Measurements from ENCODE around the gene ALLC.
A peak's percentile ranks its signal among the peaks of the same experiment; 100 is the strongest.

The ALLC gene

DNA sequence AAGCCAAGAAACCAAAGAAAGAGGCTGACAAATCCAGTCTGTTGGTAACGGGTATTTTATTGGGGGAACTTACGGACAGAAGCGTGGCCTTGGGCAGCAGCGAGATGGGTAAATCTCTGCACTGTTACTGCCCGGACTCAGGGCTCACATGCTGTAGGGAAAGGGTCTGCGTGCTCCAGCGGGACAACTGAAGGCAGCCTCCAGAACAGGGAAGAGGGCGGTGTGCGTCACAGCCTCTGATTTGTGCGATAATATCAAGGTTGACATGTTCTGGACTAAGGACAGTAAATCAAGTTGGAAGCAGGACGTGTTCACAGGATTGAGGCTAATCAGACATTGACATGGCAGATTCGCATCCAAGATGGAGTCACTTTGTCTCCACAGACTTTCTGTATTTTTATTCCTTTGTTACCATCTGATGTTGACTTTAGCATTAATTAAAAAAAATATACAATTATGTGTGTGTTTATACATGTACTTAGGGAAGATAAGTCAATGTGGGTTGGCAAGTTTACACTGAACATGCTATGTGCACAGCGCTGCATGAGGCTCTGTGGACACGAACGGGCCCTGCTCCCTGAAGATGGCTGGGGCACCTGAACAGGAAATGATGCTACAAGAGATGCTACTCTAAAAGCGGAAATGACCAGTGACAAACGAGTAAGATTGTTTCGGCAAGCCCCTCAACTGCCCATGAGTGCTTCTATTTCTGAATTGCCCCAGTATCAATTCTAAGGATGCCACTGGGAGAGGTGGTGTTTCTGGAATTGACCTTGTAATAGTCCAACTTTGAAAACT is 22.7 kb downstream of the ALLC start:
- no peak for DNase-seq

DNA sequence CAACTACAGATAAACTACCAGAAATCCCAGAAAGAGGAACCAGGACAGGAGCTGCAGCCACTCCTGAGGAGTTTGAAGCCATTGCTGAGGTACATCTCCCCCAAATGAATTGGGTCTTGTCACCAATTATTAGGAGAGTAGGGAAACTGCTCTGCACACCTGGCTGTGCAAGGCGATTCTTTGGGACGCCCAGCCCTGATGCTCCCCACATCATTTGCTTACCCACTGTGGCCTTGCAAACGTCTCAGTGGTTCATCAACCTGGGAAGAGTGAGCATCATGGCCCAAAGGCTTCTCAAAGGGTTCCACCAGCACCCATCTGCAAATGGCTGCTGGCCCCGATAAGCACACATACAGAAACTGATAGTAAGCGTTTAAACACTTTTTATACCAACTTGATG is 23.6 kb downstream of the ALLC start:
- DNase-seq: no peak

DNA sequence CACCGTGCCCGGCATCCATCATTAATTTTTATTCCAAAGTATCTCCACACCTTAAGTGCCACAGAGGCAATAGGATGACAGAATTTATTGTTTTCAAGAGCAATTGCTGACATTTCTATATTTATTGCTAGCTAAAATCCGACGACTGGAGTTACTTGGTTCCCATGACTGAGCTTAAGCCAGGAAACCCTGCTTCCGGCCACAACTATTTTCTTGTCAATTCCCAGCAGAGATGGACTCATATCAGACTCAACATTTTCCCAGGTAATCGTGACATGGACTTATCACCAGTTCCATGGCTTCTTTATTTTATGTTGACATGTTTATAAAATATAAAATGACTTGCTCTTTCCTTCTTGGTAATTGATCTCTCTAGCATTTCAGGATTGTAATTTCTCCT is 24.8 kb downstream of the ALLC start:
- DNase-seq: no peak

DNA sequence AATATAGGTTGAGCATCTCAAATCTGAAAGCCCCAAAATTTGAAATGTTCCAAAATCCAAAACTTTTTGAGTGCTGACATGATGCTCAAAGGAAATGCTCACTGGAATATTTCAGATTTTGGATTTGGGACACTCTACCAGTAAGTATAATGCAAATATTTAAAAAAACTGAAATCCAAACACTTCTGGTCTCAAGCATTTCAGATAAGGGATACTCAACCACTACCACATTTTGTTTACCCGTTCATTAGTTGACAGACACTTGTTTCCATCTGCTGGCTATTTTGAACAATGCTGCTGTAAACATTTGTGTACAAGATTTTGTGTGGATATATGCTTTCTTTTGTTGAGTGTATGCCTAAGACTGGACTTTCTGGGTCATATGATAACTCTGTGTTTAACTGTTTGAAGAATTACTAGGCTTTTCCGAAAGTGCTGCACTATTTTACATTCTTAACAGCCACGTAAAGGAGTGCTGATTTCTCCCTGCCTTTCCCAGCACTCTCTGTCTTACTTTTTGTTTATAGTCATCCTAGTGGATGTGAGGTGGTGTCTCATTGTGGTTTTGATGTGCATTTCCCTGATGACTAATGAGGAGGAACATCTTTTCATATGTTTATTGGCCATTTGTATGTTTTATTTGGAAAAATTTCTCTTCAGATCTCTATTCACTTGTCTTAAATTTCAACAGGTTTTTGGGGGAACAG is 25.9 kb downstream of the ALLC start:
- DNase-seq: no peak

DNA sequence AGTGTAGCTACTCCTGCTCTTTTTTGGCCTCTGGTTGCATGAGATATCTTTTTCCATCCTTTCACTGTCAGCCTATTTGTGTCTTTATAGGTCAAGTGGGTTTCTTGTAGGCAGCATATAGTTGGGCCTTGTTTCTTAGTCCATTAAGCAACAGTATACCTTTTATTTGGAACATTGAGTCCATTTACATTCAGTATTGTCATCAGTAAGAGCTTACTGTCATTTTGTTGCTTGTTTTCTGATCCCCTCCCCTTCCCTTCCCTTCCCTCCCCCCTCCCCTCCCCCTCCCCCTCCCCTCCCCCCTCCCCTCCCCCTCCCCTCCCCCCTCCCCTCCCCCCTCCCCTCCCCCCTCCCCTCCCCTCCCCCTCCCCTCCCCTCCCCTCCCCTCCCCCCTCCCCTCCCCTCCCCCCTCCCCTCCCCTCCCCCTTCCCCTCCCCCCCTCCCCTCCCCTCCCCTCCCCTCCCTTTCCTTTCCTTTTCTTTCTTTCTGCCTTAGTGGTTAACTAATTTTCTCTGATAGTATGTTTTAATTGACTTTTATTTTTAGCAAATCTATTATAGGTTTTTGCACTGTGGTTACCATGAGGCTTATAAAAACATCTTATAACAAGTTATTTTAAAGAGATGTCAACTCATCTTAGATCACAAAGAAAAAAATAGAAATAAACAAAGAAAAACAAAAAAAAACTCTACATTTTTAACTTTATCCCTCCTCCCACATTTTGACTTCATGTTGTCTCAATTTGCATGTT is 32.2 kb downstream of the ALLC start:
- DNase-seq: peak; percentile 6

DNA sequence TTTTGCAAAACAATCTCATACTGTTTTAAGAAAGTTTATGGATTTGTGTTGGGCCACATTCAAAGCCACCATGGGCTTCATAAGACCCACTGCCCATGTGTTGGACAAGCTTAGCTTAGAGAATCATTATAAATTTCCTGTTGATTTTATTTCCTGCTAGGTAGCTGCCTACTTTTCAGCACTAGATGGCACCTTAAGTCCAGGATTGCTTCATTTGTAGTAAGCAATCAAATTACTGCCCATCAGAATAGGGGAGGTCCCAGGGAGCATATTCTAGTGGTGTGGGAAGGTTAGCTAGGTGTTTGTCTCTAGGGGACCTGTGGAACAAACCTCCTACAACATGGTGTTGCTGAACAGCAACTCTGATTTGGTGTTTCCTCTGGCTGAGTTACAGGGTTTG is 34.4 kb downstream of the ALLC start:
- DNase-seq: peak; percentile 43

DNA sequence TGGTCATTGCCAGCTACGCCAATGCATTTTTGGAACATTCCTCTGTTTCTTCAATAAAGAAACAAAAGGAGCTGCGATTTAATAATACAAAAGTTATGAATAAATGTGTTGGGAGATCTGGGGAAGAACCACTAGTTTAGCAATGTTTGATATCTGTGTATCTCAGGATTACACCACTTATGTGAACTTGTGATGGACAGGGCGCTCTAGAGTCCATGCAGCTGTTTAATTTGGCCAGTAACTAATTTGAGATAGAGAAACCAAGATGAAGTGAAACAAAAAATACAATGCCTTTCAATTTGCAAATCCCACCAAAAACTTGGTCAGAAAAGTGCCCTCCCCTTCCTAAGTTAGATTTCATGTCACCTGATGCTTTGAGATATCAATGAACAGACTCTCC is 38.5 kb downstream of the ALLC start:
- DNase-seq: no peak

DNA sequence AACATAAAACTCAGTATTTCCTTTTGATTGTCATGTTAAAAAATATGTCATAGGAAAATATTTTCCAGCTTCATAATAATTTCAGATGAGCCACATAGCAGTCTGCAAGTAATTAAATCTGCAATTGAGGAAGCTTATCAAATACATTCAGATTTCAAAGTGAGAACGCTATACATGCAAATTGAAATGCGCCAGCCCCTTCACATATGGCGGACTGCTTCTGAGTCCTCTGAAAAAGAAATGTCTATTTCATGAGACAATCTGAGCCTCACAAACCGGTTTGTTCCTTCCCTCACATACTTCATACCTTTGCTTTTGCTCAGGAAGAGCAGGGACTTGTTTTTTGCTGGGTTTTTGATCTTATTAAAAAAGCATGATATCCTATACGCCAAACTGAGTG is 43.1 kb downstream of the ALLC start:
- DNase-seq: no peak

DNA sequence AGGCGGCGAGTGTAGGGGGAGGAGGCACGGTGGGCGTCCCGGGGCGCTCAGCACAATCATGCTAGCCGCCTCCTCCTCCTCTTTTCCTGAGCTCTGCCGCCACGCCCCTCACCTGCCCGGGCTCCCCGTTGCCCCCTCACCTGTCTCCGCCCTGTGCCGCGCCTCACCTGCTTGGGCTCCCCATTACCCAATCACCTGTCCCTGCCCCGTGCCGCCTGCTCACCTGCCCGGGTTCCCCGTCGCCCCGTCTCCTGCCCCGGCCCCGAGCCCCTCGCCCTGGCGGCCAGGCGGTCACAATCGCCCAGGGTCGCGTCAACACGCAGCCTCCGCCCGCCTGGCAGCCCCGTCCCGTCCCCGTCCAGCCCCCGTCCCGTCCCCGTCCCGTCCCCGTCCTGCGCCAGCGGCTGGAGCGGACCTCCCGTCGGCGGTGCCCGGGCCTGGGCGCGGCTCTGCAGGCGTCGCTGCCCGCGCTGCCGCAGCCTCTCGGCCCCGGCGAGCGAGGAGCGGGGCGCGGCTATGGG is 45.3 kb downstream of the ALLC start, which contains the start of gene DCDC2C:
DCDC2C (plus strand) TSS at position 340 of the 521 bp plus-strand sequence; CDS start at position 517, 177 bp downstream.
- no peak for DNase-seq

DNA sequence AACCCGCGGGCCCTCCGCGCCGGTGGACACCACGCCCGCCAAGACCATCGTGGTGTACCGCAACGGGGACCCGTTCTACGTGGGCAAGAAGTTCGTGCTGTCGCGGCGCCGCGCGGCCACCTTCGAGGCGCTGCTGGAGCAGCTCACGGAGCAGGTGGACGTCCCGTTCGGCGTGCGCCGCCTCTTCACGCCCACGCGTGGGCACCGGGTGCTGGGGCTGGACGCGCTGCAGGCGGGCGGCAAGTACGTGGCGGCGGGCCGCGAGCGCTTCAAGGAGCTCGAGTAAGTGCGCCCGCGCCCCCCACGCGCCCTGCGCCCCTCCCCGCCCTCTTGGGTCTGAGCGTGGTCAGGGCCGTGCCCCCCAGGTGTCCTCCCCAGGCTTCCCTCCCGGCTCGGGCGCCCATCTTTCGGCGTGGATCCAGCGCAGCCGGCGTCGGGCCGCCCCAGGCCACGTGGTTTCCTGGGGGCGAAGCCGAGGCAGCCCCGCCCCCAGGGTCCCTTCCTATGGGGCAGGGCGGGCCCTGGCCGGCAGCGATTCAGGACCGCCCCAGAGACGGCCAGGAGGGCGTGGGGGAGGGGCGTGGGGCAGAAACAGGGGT is 45.9 kb downstream of the ALLC start:
- DNase-seq: no peak

DNA sequence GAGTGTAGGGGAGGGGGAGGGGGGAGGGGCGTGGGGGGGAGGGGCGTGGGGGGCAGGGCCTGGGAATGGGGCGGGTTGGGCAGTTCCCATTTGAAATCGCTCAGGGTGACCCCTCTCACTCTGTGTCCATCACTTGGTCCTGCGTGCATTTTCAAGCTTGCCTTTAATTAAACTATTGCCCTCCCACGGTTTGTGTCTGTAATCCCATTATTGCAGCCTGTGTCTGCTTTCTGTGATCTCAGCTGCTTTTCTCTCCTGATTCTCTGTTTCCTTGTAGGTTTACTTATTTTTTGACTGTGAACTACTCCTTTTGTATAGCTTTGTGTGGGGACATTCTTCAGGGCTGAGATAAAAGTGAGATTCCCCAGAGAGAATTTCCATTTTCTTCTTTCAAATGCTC is 46.7 kb downstream of the ALLC start:
- DNase-seq: no peak

DNA sequence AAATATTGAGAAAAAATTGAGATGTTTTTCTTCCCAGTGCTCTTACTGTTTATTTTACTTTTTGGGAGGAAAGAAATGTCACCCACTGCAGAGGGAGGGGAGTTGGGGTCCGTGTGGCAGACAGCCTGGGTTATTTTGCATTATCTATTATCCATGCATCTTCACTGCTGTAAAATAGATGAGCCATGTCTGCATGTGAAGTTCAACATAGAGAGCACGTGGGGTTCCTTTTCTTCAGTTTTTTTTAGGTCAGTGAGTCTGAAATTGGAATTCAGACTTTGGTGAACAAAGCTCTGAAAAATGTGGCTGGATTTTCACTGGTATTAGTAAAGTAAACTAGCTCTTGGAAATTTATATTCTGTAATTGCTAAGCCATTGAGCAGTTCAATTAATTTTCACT is 47.8 kb downstream of the ALLC start:
- DNase-seq: no peak

DNA sequence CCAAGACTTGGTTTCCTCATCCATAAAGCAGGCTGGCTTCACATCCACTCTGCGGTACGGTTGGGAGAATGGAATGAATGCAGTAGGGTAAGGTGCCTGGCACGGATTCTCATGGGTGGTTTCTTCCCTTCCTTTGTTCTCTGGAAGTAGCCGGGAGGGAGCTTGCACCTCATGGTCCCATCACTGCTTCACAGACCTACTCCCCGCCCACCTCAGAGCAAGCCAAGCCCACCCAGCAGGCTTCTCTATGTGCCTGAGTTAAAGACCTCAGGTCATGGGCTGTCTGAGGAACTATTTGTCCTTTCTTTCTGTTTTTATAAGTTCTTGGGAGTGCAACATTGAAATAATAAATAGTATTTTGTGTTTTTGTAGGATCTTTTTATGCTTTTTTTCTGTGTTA is 48.9 kb downstream of the ALLC start:
- DNase-seq: no peak

DNA sequence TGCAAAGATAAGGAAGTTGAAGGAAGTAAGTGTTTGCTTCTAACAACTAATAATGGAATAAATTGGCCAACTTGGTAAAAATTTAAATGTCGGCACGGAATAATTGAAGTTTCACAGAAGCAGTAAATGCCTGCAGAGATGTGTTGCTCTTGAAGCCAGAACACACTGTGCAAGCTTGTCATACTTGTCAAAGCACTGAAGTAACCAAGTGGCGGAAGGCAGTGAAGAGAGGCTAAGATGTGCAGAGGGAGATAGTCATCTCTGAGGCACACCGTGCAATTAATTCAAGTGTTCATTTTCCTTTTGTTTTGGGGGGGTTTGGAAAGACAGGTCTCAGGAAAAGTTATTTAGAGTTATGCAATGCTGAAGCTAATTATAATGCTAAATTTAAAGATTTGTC is 50.6 kb downstream of the ALLC start:
- DNase-seq: no peak

DNA sequence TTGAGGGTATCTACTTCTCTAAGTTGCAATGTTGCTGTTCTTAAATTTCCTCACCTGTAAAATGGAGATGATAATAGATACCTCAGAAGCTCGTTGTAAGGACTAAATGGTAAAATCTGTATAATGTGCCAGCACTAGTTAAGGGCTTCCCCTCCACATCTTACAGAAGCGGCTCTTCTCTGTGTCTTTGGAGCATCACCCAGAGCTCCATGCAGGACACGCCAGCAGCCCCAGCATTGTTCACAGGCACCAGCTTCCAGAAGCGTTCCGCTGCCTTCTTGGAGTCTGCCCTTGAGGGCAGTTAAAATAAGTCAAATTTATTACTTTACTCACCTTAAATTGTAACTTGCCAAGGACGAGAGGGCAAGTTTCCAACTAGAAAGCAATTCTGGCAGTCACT is 51.2 kb downstream of the ALLC start:
- DNase-seq: no peak

DNA sequence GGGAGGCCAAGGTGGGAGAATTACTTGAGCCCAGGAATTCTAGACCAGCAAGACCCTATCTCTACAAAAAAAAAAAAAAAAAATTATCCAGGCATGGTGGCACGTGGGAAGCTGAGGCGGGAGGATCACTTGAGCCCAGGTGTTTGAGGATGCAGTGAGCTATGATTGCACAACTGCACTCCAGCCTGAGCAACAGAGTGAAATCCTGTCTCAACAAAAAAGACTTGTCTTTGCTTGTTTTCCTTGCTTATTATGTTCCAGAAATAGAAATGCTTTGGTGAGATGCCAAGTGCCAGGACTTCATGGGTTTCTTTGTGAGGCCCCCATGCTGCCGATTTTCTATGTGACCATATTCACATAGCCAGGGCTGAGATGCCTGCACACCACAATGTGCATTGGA is 54.4 kb downstream of the ALLC start:
- DNase-seq: no peak

DNA sequence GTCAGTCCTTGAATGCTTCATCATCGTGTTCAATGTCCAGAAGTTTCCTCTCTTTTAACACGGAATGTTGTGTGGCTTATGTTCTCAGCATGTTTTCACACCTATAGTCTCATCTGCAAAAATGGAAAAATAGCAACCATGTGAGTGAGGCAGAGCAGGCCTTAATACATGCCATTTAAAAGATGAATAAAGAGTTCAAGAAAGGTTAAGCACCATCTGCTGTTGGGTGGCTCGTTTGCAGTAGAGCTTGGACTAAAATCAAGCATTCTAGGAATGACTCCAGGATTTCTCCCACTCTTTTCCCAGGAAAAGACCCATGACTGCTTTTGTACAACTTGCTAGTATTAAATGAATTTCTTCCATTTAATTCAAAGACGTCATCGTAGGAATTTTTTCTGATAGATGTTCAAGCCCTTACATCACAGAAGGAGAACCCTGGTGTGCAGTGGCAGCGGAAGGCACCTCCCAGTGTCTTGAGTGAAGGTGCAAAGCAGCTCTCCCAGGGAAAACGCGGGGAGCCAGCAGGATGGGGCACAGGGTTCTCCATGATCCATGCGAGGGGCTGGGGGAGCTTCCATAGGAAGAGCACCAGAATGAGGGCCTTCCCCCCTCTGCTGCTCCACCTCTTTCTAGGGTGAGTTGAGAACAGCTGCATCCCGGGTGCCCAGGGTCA is 55.0 kb downstream of the ALLC start:
- no peak for DNase-seq

DNA sequence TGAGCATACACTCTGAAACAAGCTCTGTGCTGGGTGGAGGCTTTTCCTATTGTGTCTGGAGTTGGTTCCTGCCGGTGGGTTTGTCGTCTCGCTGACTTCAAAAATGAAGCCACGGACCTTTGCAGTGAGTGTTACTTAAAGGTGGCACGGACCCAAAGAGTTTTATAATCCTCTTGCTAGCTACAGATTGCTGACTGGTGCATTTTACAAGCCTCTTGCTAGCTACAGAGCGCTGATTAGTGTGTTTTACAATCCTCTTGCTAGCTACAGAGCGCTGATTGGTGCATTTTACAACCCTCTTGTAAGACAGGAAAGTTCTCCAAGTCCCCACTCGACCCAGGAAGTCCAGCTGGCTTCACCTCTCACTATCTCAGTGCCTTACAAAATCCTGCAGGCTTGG is 60.7 kb downstream of the ALLC start:
- no peak for DNase-seq

DNA sequence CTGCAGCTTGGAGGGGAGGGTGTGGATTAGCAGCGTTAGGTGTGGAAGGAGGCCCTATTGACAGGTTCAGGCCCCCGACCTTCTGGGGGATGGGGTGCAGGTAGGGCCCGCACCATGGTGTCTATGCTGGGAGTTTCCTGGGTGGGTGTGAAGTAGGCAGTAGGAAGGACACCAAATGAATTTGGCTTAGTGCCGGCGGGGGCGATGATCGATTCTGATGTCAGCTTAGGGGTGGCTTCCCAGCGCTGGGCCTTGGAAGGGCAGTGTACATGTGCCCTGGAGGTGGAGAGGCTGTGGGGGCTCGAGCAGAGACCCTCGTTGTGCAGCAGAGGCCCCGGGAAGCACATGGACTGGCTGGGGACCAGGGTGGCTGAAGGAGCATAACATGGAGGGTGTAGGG is 67.0 kb downstream of the ALLC start:
- no peak for DNase-seq

DNA sequence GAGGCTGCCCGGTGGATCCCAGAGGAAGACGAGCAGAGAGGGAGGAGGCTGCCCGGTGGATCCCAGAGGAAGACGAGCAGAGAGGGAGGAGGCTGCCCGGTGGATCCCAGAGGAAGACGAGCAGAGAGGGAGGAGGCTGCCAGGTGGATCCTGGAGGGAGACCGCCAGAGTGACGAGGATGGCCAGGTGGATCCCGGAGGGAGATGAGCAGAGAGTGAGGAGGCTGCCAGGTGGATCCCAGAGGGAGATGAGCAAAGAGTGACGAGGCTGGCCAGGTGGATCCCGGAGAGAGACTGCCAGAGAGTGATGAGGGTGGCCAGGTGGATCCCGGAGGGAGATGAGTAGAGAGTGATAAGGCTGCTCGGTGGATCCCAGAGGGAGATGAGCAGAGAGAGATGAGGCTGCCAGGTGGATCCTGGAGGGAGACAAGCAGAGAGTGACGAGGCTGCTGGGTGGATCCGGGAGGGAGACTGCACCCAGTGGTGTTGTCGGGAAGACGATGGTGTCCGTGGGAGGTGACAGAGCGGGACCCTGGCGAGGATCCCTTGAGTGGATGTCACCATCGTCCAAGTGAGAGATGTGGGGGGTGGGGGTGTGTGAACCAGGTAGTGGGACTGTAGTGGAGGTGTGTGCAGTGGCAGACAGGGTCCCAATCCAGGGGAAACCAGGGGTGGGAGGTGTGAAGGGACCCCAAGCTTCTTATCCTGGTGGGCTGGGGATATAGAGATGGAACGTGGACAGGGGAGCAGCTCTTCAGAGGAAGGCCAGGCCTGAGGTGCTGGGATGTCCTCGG is 67.7 kb downstream of the ALLC start:
- no peak for DNase-seq

DNA sequence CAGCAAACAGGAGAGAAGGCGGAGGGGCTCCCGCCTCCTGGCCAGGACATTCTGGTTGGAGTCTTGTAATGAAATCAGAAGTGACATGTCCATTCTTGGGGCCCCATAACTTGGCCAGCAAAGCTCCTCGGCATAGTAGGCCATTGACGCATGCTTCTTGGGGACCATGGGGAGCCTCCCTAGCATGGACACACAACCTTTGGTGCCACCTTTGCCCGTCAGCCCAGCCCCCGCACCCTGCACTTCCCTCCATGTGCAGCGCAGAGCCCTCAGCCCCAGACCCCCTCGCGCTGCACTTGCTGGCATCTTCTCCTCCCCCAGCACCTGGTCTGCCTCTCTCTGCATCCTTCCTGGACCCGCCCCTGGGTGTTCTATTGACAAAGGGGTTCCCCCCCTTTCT is 68.5 kb downstream of the ALLC start:
- DNase-seq: no peak

Measured in hematopoietic multipotent progenitor cell treated with erythropoietin and hydrocortisone succinate and interleukin-3 and kit ligand, for 6 days (in vitro differentiated cells).